ENCODE data around the gene PPFIA1.

PPFIA1 gene

GRCh38 chr11:70230151-70230839 is 40.2 kb upstream of the PPFIA1 start:
- DNase-seq (ENCODE audit: insufficient read length, low spot score) (no peak), FAIRE-seq (no peak)
- TF ChIP-seq, protein P1, sequence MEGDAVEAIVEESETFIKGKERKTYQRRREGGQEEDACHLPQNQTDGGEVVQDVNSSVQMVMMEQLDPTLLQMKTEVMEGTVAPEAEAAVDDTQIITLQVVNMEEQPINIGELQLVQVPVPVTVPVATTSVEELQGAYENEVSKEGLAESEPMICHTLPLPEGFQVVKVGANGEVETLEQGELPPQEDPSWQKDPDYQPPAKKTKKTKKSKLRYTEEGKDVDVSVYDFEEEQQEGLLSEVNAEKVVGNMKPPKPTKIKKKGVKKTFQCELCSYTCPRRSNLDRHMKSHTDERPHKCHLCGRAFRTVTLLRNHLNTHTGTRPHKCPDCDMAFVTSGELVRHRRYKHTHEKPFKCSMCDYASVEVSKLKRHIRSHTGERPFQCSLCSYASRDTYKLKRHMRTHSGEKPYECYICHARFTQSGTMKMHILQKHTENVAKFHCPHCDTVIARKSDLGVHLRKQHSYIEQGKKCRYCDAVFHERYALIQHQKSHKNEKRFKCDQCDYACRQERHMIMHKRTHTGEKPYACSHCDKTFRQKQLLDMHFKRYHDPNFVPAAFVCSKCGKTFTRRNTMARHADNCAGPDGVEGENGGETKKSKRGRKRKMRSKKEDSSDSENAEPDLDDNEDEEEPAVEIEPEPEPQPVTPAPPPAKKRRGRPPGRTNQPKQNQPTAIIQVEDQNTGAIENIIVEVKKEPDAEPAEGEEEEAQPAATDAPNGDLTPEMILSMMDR (IDR thresholded peaks at IDR 0.05; ENCODE audit: insufficient read depth, missing control alignments) = no peak

DNA sequence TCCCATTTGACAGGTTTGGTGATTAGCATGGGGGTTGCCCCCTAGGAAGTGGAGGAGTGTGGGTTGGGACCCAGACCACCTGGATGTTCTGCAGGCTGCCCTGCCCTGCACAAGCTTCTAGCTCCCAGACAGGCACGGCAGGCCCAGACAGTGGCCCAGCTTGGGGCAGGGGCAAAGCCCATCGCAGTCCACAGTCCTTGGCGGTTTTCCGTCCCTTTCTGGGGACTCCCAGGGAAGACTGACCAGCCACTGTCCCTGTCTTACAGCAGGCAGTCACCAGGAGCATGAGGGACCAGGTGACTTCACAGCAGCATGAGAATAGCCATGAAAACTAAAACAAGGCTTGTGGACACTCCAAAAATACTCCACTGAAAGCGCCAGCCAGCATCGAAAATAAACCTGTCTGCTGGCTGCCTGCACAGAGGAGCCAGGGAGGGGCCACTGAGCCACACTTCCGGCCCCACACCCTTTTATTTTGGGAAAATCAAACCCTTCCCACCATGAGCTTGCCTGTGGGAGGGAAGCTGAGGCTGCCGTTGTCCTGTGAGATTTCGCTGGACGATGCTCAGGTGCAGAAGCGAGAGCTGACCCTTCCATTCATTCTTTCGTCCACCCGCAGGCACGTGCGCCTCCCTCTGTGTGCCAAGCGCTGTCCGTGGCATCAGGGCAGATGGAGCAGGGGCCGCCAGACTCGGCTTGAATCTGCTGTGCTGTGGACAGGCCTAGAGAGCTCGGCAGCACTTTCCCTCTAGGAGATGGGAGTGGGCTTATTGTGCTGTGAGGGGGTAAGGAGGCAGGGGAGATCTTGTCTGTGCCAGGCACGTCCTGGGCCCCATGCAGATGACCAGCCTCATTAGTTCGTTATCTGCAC is 39.4 kb upstream of the PPFIA1 start:
- DNase-seq (ENCODE audit: insufficient read length, low spot score) (no peak), FAIRE-seq (no peak)
- TF ChIP-seq, protein P1 (IDR thresholded peaks at IDR 0.05; ENCODE audit: insufficient read depth, missing control alignments) = no peak

- no peak for DNase-seq (ENCODE audit: insufficient read length, low spot score)
- TF ChIP-seq, protein P1 (IDR thresholded peaks at IDR 0.05; ENCODE audit: insufficient read depth, missing control alignments) = no peak
- no peak for FAIRE-seq
Measured at GRCh38 chr11:70233034-70233433, 37.5 kb upstream of the PPFIA1 start.

GRCh38 chr11:70233511-70233934 is 37.0 kb upstream of the PPFIA1 start:
- DNase-seq (ENCODE audit: insufficient read length, low spot score) = no peak

DNA sequence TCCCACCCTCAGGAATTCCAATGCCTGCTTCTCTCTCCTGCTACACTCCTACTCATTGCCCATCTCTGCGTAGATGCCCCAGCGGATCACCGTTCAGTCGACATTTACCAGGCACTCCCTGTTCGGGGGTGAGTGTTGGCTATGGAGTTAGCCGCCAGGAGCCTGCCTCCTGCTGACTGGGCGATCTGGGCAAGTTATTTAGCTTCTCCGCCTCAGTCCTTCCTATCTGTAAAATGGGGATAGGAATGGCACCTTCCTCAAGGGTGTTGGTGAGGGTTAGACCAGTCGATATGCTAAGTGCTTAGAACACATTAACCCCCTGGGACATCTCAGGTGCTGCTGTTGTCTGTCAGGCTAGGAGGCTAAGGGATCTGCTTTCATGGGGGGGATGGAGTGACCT is 36.5 kb upstream of the PPFIA1 start:
- no peak for FAIRE-seq
- TF ChIP-seq, protein P1 (IDR thresholded peaks at IDR 0.05; ENCODE audit: insufficient read depth, missing control alignments) = no peak

More at GRCh38 chr11:70233511-70233934, 37.0 kb upstream of the PPFIA1 start:
- FAIRE-seq = no peak
- TF ChIP-seq, protein P1 (IDR thresholded peaks at IDR 0.05; ENCODE audit: insufficient read depth, missing control alignments) = no peak

DNA sequence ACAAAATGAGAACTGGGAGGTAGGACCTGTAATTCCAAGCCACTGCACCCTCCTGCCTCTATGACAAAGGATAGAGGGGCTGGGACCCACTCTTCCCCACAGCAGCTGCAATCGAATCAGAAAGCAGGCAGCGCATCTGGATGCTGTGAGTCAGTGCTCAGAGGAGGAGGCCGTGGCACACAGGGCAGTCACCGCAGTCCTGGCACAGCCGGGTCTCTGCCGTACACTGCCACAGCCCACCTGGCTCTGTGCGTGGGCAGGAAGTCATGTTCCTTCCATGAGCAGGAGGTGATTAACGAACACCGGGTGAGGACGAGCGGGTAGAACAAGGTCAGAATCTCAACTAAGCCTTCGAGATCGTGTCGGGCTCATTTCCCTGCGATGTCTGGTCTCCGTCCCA is 30.2 kb upstream of the PPFIA1 start:
- DNase-seq (ENCODE audit: insufficient read length, low spot score) = no peak
- FAIRE-seq = no peak
- TF ChIP-seq, protein P1 (IDR thresholded peaks at IDR 0.05; ENCODE audit: insufficient read depth, missing control alignments) = no peak

More for the DNA sequence above, 36.5 kb upstream of the PPFIA1 start:
- DNase-seq (ENCODE audit: insufficient read length, low spot score) = no peak
